ENCODE results near the gene TFF1.
"Not testable (repeated sequence)": the region's sequence is repeated elsewhere in the genome, so short reads cannot be mapped to it uniquely, and the experiment has no call there.

TFF1 gene

GRCh38 chr21:42366292-42367010 is at the start of gene TFF1:
TSS of gene TFF1 (minus strand) at chr21:42366535. CDS start at chr21:42366495, 40 bp downstream.
- DNase-seq (ENCODE audit: low read depth), result no peak

GRCh38 chr21:42414928-42415769 is 48.8 kb upstream of the TFF1 start:
- peak; percentile 84 for DNase-seq (ENCODE audit: low read depth)

GRCh38 chr21:42414553-42414927 is 48.2 kb upstream of the TFF1 start:
- DNase-seq (ENCODE audit: low read depth), result no peak

- DNase-seq (ENCODE audit: low read depth), result no peak
Measured at GRCh38 chr21:42414066-42414465, 47.7 kb upstream of the TFF1 start.

- DNase-seq (ENCODE audit: low read depth), result no peak
Measured at GRCh38 chr21:42413500-42413899, 47.2 kb upstream of the TFF1 start.

- DNase-seq (ENCODE audit: low read depth), result no peak
Measured at GRCh38 chr21:42413093-42413492, 46.8 kb upstream of the TFF1 start.

- DNase-seq (ENCODE audit: low read depth), result no peak
Measured at GRCh38 chr21:42412636-42412933, 46.2 kb upstream of the TFF1 start.

- no peak for DNase-seq (ENCODE audit: low read depth)
Measured at GRCh38 chr21:42411891-42412635, 45.7 kb upstream of the TFF1 start.

- no peak for DNase-seq (ENCODE audit: low read depth)
Measured at GRCh38 chr21:42411197-42411869, 45.0 kb upstream of the TFF1 start.

GRCh38 chr21:42409366-42409765 is 43.0 kb upstream of the TFF1 start:
- no peak for DNase-seq (ENCODE audit: low read depth)

- not testable (repeated sequence) for DNase-seq (ENCODE audit: low read depth)
Measured at GRCh38 chr21:42408718-42409117, 42.4 kb upstream of the TFF1 start.

- DNase-seq (ENCODE audit: low read depth), result no peak
Measured at GRCh38 chr21:42407476-42407875, 41.1 kb upstream of the TFF1 start.

GRCh38 chr21:42406866-42407265 is 40.5 kb upstream of the TFF1 start:
- DNase-seq (ENCODE audit: low read depth), result no peak

- DNase-seq (ENCODE audit: low read depth), result no peak
Measured at GRCh38 chr21:42406201-42406621, 39.9 kb upstream of the TFF1 start.

GRCh38 chr21:42405064-42406013 is 39.0 kb upstream of the TFF1 start:
- DNase-seq (ENCODE audit: low read depth), result no peak

GRCh38 chr21:42404539-42404938 is 38.2 kb upstream of the TFF1 start:
- no peak for DNase-seq (ENCODE audit: low read depth)

GRCh38 chr21:42403611-42404231 is 37.4 kb upstream of the TFF1 start, which contains the start of gene UBASH3A:
TSS of gene UBASH3A (plus strand) at chr21:42403902. CDS start at chr21:42403946, 44 bp downstream.
- no peak for DNase-seq (ENCODE audit: low read depth)

GRCh38 chr21:42401820-42402251 is 35.5 kb upstream of the TFF1 start:
- no peak for DNase-seq (ENCODE audit: low read depth)

- no peak for DNase-seq (ENCODE audit: low read depth)
Measured at GRCh38 chr21:42401154-42401553, 34.8 kb upstream of the TFF1 start.

- no peak for DNase-seq (ENCODE audit: low read depth)
Measured at GRCh38 chr21:42400525-42400924, 34.2 kb upstream of the TFF1 start.

All from stimulated activated CD8-positive, alpha-beta memory T cell treated with anti-CD3 and anti-CD28 coated beads, Interleukin-12 subunit alpha, Interleukin-12 subunit beta, amount 100 ng/mL, for 1 hour (primary cell).